Breast epithelium (tissue), 4 donors: Measurements from ENCODE around the gene SLC4A8. TPM values are rescaled to one million over a fixed set of nuclear protein-coding genes. Genes with fewer than 3 reads are reported as not detected.

Experiments used
- DNase-seq, 2 donors: peaks; one replicate each; pipeline ENCODE4 v3.0.0-alpha.2; 2019; ENCODE audit warnings: low spot score in 2 of 2
- H3K27ac ChIP-seq, 2 donors: fragments of 200-600 bp; sonication (generic) in 1 of 2; one replicate each; pipeline ENCODE4 v1.5.1; 2016 to 2019; ENCODE audit warnings: mild to moderate bottlenecking in 1 of 2
- H3K27me3 ChIP-seq, 2 donors: fragments of 200-600 bp; sonication (generic) in 1 of 2; one replicate each; pipeline versions ENCODE4 v1.5.1 to v1.6.0; 2017 to 2019; ENCODE audit warnings: control low read depth in 1 of 2, mild to moderate bottlenecking in 1 of 2
- H3K36me3 ChIP-seq: fragments of 200-600 bp; one replicate; pipeline ENCODE4 v1.5.1; 2019
- H3K4me1 ChIP-seq, 2 donors: fragments of 200-600 bp; sonication (generic); one replicate each; pipeline ENCODE4 v1.5.1; 2016 to 2019; ENCODE audit warnings: control low read depth in 1 of 2
- H3K4me3 ChIP-seq, 3 donors: fragments of 200-600 bp; sonication (generic); 1 replicate in 2 of 3; 2 replicates in 1 of 3; pipeline ENCODE4 v1.5.1; 2016 to 2019; ENCODE audit warnings: mild to moderate bottlenecking in 3 of 3, moderate library complexity in 2 of 3
- H3K9me3 ChIP-seq, 2 donors: fragments of 200-600 bp; sonication (generic) in 1 of 2; one replicate each; pipeline ENCODE4 v1.5.1; 2016 to 2019; ENCODE audit warnings: control low read depth in 1 of 2
- CTCF ChIP-seq, 3 donors: fragments of 450-650 bp; IDR thresholded peaks; one replicate each; pipeline ENCODE4 v1.5.1; 2016 to 2017; ENCODE audit warnings: antibody characterized with exemption in 3 of 3, mild to moderate bottlenecking in 3 of 3, moderate library complexity in 3 of 3
- POLR2A ChIP-seq: fragments of 450-650 bp; IDR thresholded peaks from one replicate; pipeline ENCODE4 v1.6.1; 2016; ENCODE audit warnings: antibody characterized with exemption, mild to moderate bottlenecking, moderate library complexity
- POLR2AphosphoS5 ChIP-seq, 3 donors: sonication (generic); formaldehyde crosslinking; IDR thresholded peaks; one replicate each; pipeline ENCODE4 v1.6.1; 2017; ENCODE audit warnings: antibody characterized with exemption in 3 of 3
- intact Hi-C: fragments of 100-400 bp; cut with DNase I; formaldehyde crosslinking; loops from one replicate; pipeline ENCODE4 v1.15.1; 2023; ENCODE audit warnings: low total_unique reads
- total RNA-seq, 3 donors: library from RNA; depleted of rRNA; stranded (reverse); fragments of >200 nt; gene quantifications; one replicate each; pipeline ENCODE4 v1.1.0, GENCODE V29; 2016

SLC4A8 gene
- total RNA-seq, 3 donors from 2014 or later: 0.64 to 8.3 (median 6.2) TPM

GRCh38 chr12:51517800-51518199 lies 93.2 kb downstream of the SLC4A8 start:
- intact Hi-C loops: no loop called here

DNA sequence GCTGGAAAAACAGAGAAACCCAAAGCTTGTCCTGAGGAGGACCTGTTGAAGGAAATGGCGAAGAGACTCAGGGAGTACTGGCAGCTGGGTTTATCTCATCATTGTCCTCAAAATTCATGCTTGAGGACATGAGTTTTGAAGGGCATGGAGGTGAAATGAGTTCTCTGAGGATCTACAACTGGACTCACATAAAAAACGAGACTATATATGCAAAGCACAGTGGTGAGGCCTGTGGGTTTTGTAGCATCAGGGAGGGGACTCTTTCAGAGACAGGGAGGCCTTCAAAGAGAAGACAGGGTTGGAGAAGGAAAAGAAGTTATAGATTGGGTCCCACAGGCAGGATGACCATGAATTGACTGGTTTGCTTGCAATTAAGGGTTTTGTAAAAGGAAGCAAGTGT lies 95.1 kb downstream of the SLC4A8 start:
- no peaks in the 10 kb centered on the region for H3K36me3 ChIP-seq
- TF ChIP-seq POLR2AphosphoS5 (IDR thresholded peaks at IDR 0.05) (no peak), CTCF (IDR thresholded peaks at IDR 0.05) (no peak), POLR2A (no peak)
- intact Hi-C loops: no loop called here
- H3K27me3 ChIP-seq: no peaks in the 10 kb centered on the region
- H3K27ac ChIP-seq: no peak overlapping the region
- H3K4me1 ChIP-seq: no peaks in the 10 kb centered on the region
- DNase-seq: no peak
- no peak overlapping the region for H3K4me3 ChIP-seq
- H3K9me3 ChIP-seq: no peaks in the 10 kb centered on the region

More at GRCh38 chr12:51517800-51518199, 93.2 kb downstream of the SLC4A8 start:
- no peak for DNase-seq
- no peak overlapping the region for H3K27ac ChIP-seq
- no peak overlapping the region for H3K4me3 ChIP-seq
- H3K36me3 ChIP-seq: no peaks in the 10 kb centered on the region
- no peaks in the 10 kb centered on the region for H3K9me3 ChIP-seq
- no peaks in the 10 kb centered on the region for H3K27me3 ChIP-seq
- H3K4me1 ChIP-seq: no peaks in the 10 kb centered on the region
- no peak for TF ChIP-seq CTCF (IDR thresholded peaks at IDR 0.05)
- no peak for TF ChIP-seq POLR2A
- no peak for TF ChIP-seq POLR2AphosphoS5 (IDR thresholded peaks at IDR 0.05)

DNA sequence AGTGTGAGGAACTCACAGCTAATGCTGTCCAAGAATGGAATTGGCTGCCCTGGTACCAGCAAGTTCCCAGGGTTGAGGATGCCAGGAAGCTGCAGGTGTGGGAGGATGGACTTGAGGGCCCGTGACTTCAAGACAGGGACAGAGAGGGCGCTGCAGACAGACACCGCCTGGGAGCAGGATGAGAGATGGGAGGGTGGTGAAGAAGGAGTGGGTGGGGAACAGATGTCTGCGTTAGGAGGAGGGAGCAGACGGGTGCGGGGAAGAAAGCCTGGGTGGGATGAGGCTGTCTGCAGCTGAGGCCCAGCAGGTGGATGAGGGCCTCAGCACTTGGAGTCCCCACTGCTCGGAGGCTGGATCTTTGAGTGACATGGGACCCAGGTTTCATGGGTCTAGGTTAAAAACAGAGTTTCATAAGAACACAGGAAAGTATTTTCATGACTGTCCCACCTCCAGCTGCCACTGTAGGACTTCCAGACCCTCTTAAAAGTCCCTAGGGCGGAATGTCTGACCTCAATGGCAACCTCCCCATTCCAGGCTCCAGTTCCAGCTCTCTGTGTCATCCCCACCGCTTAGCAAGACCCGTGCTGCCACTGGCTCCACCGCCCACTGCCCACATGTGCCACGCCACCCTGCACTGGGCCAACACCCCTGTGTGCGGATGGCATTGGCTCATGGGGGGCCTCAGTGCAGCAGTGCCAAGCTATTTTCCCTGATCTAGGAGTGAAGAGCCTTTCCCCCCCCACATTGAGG lies 96.1 kb downstream of the SLC4A8 start:
- Histone ChIP-seq H3K36me3 (no peaks in the 10 kb centered on the region), H3K27ac (no peak overlapping the region), H3K4me1 (no peaks in the 10 kb centered on the region), H3K4me3 (no peak overlapping the region), H3K27me3 (no peaks in the 10 kb centered on the region), H3K9me3 (no peaks in the 10 kb centered on the region)
- intact Hi-C loops: no loop called here
- TF ChIP-seq POLR2AphosphoS5 (IDR thresholded peaks at IDR 0.05) (no peak), CTCF (IDR thresholded peaks at IDR 0.05) (no peak), POLR2A (no peak)
- DNase-seq: no peak

- H3K27ac ChIP-seq: no peak overlapping the region
- H3K27me3 ChIP-seq: no peaks in the 10 kb centered on the region
- TF ChIP-seq POLR2A (no peak), POLR2AphosphoS5 (IDR thresholded peaks at IDR 0.05) (no peak), CTCF (IDR thresholded peaks at IDR 0.05) (no peak)
- no peak for DNase-seq
- no peaks in the 10 kb centered on the region for H3K36me3 ChIP-seq
- no peaks in the 10 kb centered on the region for H3K9me3 ChIP-seq
- no peaks in the 10 kb centered on the region for H3K4me1 ChIP-seq
- intact Hi-C loops: no loop called here
- no peak overlapping the region for H3K4me3 ChIP-seq
These were observed 97.1 kb downstream of the SLC4A8 start for GRCh38 chr12:51521554-51522276.

DNA sequence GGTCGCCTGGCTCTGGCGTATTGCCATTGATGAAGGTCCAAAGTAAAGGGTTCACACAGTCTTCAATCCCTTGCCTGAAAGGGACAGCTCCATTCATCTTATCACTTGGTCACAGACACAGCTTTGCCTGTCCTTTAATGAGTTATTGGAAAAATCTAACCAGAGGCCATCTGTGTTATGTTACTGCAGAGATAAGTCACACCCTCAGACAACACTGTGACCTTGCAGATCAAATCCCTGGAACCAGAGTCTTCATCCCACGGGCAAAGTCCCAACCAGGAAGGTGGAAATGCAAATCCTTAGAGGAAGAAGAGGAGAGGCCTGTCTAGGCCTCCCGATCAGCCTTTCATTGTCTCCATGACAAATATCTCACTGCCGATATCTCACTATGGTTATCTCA lies 98.1 kb downstream of the SLC4A8 start:
- TF ChIP-seq CTCF (IDR thresholded peaks at IDR 0.05) (no peak), POLR2AphosphoS5 (IDR thresholded peaks at IDR 0.05) (no peak), POLR2A (no peak)
- Histone ChIP-seq H3K27ac (no peak overlapping the region), H3K9me3 (no peaks in the 10 kb centered on the region), H3K36me3 (no peaks in the 10 kb centered on the region), H3K4me1 (no peaks in the 10 kb centered on the region), H3K4me3 (no peak overlapping the region), H3K27me3 (no peaks in the 10 kb centered on the region)
- intact Hi-C loops: no loop called here
- no peak for DNase-seq
